ENCODE data around the gene PHF14. TPM values are rescaled to one million over a fixed set of nuclear protein-coding genes. Genes with fewer than 3 reads are reported as not detected.

The PHF14 gene
- total and polyA plus RNA-seq, 3 donors from 2014 or later: 11.2 to 55.7 (median 48.3) TPM

- TF ChIP-seq CTCF (IDR thresholded peaks at IDR 0.05) (no peak), POLR2A (IDR thresholded peaks at IDR 0.05) (no peak)
- H3K27me3 ChIP-seq: no peaks in the 10 kb centered on the region
- peaks cover 19% of the 10 kb centered on the region for H3K4me1 ChIP-seq
- no peak overlapping the region for H3K4me3 ChIP-seq
- WGBS, 2 donors: 86 to 95% methylated on average over 5 of the region's 5 CpGs
- DNase-seq: no peak
- intact Hi-C loops (cut with DNase I; ENCODE audit: low total_unique reads): no loop called here
- no peaks in the 10 kb centered on the region for H3K9me3 ChIP-seq
- no peak overlapping the region for H3K27ac ChIP-seq
- no peaks in the 10 kb centered on the region for H3K36me3 ChIP-seq (ENCODE audit: low read depth, missing control alignments)
These were observed 42.5 kb upstream of the PHF14 start for GRCh38 chr7:10931161-10931560.

GRCh38 chr7:10934292-10934691, 39.4 kb upstream of the PHF14 start:
- no peak overlapping the region for H3K4me3 ChIP-seq
- intact Hi-C loops (cut with DNase I; ENCODE audit: low total_unique reads): no loop called here
- TF ChIP-seq CTCF (IDR thresholded peaks at IDR 0.05) (no peak), POLR2A (IDR thresholded peaks at IDR 0.05) (no peak)
- no peaks in the 10 kb centered on the region for H3K27me3 ChIP-seq
- no peaks in the 10 kb centered on the region for H3K9me3 ChIP-seq
- DNase-seq: no peak
- H3K27ac ChIP-seq: peak overlapping the region; percentile 71 to 82
- no peaks in the 10 kb centered on the region for H3K36me3 ChIP-seq (ENCODE audit: low read depth, missing control alignments)
- peaks cover 27% of the 10 kb centered on the region for H3K4me1 ChIP-seq

GRCh38 chr7:10939237-10939910, 34.3 kb upstream of the PHF14 start:
- no peak for DNase-seq
- peak overlapping the region; percentile 79 to 85 for H3K4me3 ChIP-seq
- no peaks in the 10 kb centered on the region for H3K36me3 ChIP-seq (ENCODE audit: low read depth, missing control alignments)
- peaks cover 26% of the 10 kb centered on the region for H3K4me1 ChIP-seq
- intact Hi-C loops (cut with DNase I; ENCODE audit: low total_unique reads): no loop called here
- no peaks in the 10 kb centered on the region for H3K27me3 ChIP-seq
- no peaks in the 10 kb centered on the region for H3K9me3 ChIP-seq
- TF ChIP-seq POLR2A (IDR thresholded peaks at IDR 0.05) (no peak), CTCF (IDR thresholded peaks at IDR 0.05) (no peak)
- WGBS, 2 donors: 0% methylated on average over 18 of the region's 18 CpGs
- peak overlapping the region; percentile 91 to 95 for H3K27ac ChIP-seq

GRCh38 chr7:10939911-10940703, 33.6 kb upstream of the PHF14 start:
- peak; percentile 93 for DNase-seq
- intact Hi-C loops (cut with DNase I; ENCODE audit: low total_unique reads): no loop called here
- no peaks in the 10 kb centered on the region for H3K27me3 ChIP-seq
- peak overlapping the region; percentile 91 to 95 for H3K27ac ChIP-seq
- H3K9me3 ChIP-seq: no peaks in the 10 kb centered on the region
- WGBS, 2 donors: 0% methylated on average over 45 to 61 of the region's 61 CpGs
- no peaks in the 10 kb centered on the region for H3K36me3 ChIP-seq (ENCODE audit: low read depth, missing control alignments)
- peaks cover 19% of the 10 kb centered on the region for H3K4me1 ChIP-seq
- TF ChIP-seq CTCF (IDR thresholded peaks at IDR 0.05) (no peak), POLR2A (IDR thresholded peaks at IDR 0.05) (peak; percentile 53)
- peak overlapping the region; percentile 79 to 85 for H3K4me3 ChIP-seq
